K562 (cell line): Measurements from ENCODE around the gene NFE2. TPM values are rescaled to one million over a fixed set of nuclear protein-coding genes. Genes with fewer than 3 reads are reported as not detected.

Source experiments
- DIDO1 ChIP-seq: fragments of 450-650 bp; IDR thresholded peaks from 2 replicates; pipeline ENCODE4 v1.6.1; 2016; ENCODE audit warnings: low read depth, missing biosample characterization, missing genetic modification characterization
- EP300 ChIP-seq: IDR thresholded peaks from 2 replicates; pipeline ENCODE4 v1.6.1; 2012; ENCODE audit warnings: low read length, improper control_type of control experiment
- MEF2D ChIP-seq: conservative IDR thresholded peaks from 2 replicates; pipeline ENCODE4 v1.6.1; 2016; ENCODE audit warnings: low read depth, missing genetic modification characterization, missing compliant biosample characterization
- MGA ChIP-seq: fragments of 450-650 bp; IDR thresholded peaks from 2 replicates; pipeline ENCODE4 v1.6.1; 2016; ENCODE audit warnings: mild to moderate bottlenecking, moderate library complexity
- PRPF4 ChIP-seq: fragments of 200-400 bp; formaldehyde crosslinking; IDR thresholded peaks from one replicate; pipeline ENCODE4 v1.6.1; 2017; ENCODE audit warnings: low read length, low read depth, mild to moderate bottlenecking; ENCODE audit not compliant: insufficient read depth, poor library complexity, severe bottlenecking
- SMAD2 ChIP-seq: fragments of 150-350 bp; IDR thresholded peaks from 2 replicates; pipeline ENCODE4 v1.6.1; 2014; ENCODE audit warnings: low read depth, mild to moderate bottlenecking, low read length
- STAT5A ChIP-seq: IDR thresholded peaks from 2 replicates; pipeline ENCODE4 v1.6.1; 2012; ENCODE audit warnings: low read length, inconsistent platforms, borderline replicate concordance
- TEAD4 ChIP-seq, 2 experiments: sonication (generic) in 1 of 2; formaldehyde crosslinking in 1 of 2; IDR thresholded peaks; 2 replicates each; pipeline versions ENCODE4 v1.6.1 to v1.8.0; 2012 to 2022; ENCODE audit warnings: borderline replicate concordance in 1 of 2, inconsistent platforms in 1 of 2, low read length in 1 of 2, mild to moderate bottlenecking in 1 of 2, missing genetic modification reagents in 1 of 2
- XRCC3 ChIP-seq: fragments of 450-650 bp; IDR thresholded peaks from 2 replicates; pipeline ENCODE4 v1.6.1; 2017; ENCODE audit warnings: mild to moderate bottlenecking, moderate library complexity
- ZNF12 ChIP-seq: sonication (generic); formaldehyde crosslinking; IDR thresholded peaks from 2 replicates; pipeline ENCODE4 v1.4.0; 2020; ENCODE audit warnings: mild to moderate bottlenecking, missing genetic modification reagents
- ZNF175 ChIP-seq: fragments of 200-800 bp; sonication (Bioruptor generic); IDR thresholded peaks from 2 replicates; pipeline ENCODE4 v1.6.1; 2016; ENCODE audit warnings: low read depth, mild to moderate bottlenecking, missing genetic modification characterization, missing compliant biosample characterization
- ZNF277 ChIP-seq: fragments of 250-450 bp; sonication (Bioruptor Pico); IDR thresholded peaks from 2 replicates; pipeline ENCODE4 v1.8.0; 2022; ENCODE audit warnings: inconsistent platforms, mild to moderate bottlenecking, moderate library complexity, borderline replicate concordance
- ZNF668 ChIP-seq: fragments of 250-450 bp; sonication (Bioruptor Pico); IDR thresholded peaks from 2 replicates; pipeline ENCODE4 v1.8.0; 2022; ENCODE audit warnings: mild to moderate bottlenecking, inconsistent platforms
- ZNF780A ChIP-seq: fragments of 250-450 bp; sonication (Bioruptor Pico); IDR thresholded peaks from 2 replicates; pipeline ENCODE4 v1.5.0; 2021; ENCODE audit warnings: mild to moderate bottlenecking
- ZNF785 ChIP-seq: fragments of 250-450 bp; sonication (Bioruptor Pico); IDR thresholded peaks from 2 replicates; pipeline ENCODE4 v1.4.0; 2020; ENCODE audit warnings: mild to moderate bottlenecking
- ZNF830 ChIP-seq: fragments of 250-450 bp; sonication (Bioruptor Pico); IDR thresholded peaks from 2 replicates; pipeline ENCODE4 v1.5.0; 2021; ENCODE audit warnings: mild to moderate bottlenecking
- polyA plus RNA-seq, 8 experiments: library from polyadenylated mRNA; depleted of rRNA in 4 of 8; stranded (reverse) in 5 of 8; unstranded in 3 of 8; fragments of >200 nt; fragmentation: Nextera tagmentation in 2 of 8; fragmentation: Illumina TruSeq in 1 of 8; extraction: Ambion mirVana in 2 of 8; extraction: Trizol in 1 of 8; gene quantifications; 2 replicates each; pipeline versions ENCODE4 v1.2.1 to v1.2.3, GENCODE V29; 2011 to 2014; ENCODE audit warnings: inconsistent platforms in 1 of 8, missing spikeins in 1 of 8
- total RNA-seq, 7 experiments: library from RNA; depleted of rRNA in 6 of 7; stranded (reverse); fragments of >200 nt in 6 of 7; fragmentation: Illumina TruSeq in 2 of 7; extraction: Trizol in 2 of 7; gene quantifications; 2 replicates each; pipeline versions ENCODE4 v1.2.1 to v1.2.3, GENCODE V29; 2011 to 2021; ENCODE audit warnings: low replicate concordance in 1 of 7

The NFE2 gene
- total and polyA plus RNA-seq, 9 of the 15 experiments (the other 6 are each of a cell fraction or from before 2014, with no cell fraction given) = 12.3 to 282 (median 208) TPM

GRCh38 chr12:54300732-54301427, at the start of gene NFE2 (continued):
- TF ChIP-seq DIDO1 (tag) = no peak
- no peak for TF ChIP-seq SMAD2
- peak; percentile 70; the same call in 1 of the 2 replicates for TF ChIP-seq ZNF12 (CRISPR knock-in tag)
- TF ChIP-seq ZNF830 (CRISPR knock-in tag) = no peak
- no peak for TF ChIP-seq ZNF668 (CRISPR knock-in tag)
- peak; percentile 21; the same call in 1 of the 2 replicates for TF ChIP-seq TEAD4 (IDR thresholded peaks at IDR 0.05; ENCODE audit: low read length)
- TF ChIP-seq TEAD4 (CRISPR knock-in tag; IDR thresholded peaks at IDR 0.05; ENCODE audit: borderline replicate concordance) = no peak
- no peak for TF ChIP-seq STAT5A
- TF ChIP-seq MEF2D (tag) = no peak
- no peak for TF ChIP-seq XRCC3
- no peak for TF ChIP-seq PRPF4
- TF ChIP-seq ZNF277 (CRISPR knock-in tag) = no peak
- TF ChIP-seq ZNF785 (CRISPR knock-in tag) = no peak
- no peak for TF ChIP-seq ZNF175 (CRISPR knock-in tag)
- TF ChIP-seq ZNF780A (CRISPR knock-in tag) = no peak
- no peak for TF ChIP-seq MGA
- TF ChIP-seq EP300 = 0 out of 2 replicates have a peak, but pooled peaks have one; percentile 18
